T follicular helper cell (primary cell): ENCODE results near the gene NNMT.

Experiments
- DNase-seq: peaks from one replicate; pipeline ENCODE4 v3.0.0-alpha.2; 2020; ENCODE audit warnings: low read depth

NNMT gene

GRCh38 chr11:114284914-114285313 is 11.3 kb upstream of the NNMT start:
- no peak for DNase-seq

GRCh38 chr11:114285599-114285998 is 10.6 kb upstream of the NNMT start:
- no peak for DNase-seq

- DNase-seq = no peak
Measured at GRCh38 chr11:114286229-114286628, 10.0 kb upstream of the NNMT start.

DNA sequence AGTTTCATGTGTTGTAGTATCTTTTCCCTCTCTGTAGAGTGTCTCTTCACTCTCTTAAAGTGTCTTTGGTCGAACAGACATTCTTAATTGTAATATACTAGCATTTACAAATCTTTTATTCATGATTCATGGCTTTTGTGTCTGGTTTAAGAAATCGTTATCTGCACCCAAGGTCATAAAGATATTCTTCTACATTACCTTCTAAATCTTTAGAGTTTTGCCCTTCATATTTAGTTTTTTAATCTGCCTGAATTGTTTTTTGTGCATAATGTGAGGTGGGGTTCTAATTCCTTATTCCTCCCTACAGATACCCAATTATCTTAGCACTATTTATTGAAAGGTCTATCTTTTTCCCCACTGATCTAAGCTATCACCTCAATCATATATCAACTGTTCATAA is 9.0 kb upstream of the NNMT start:
- no peak for DNase-seq

DNA sequence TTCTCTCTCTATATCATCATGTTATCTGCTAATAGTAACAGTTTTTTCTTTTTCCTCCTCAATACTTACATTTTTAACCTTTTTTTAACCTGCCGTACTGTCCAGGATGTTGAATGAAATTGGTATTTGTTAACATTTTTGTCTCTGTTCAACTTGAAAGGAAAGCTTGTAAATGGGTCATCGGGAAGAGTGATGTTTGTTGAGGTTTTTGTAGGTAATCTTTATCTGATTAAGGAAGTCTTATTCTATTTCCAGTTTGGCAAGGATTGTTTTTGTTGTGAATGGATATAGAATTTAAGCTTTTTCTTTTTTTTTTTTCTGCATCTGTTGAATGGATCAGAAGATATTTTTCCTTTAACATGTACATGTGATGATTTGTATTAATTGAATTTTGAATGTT is 8.1 kb upstream of the NNMT start:
- no peak for DNase-seq

GRCh38 chr11:114289779-114290178 is 6.4 kb upstream of the NNMT start:
- DNase-seq = no peak

DNA sequence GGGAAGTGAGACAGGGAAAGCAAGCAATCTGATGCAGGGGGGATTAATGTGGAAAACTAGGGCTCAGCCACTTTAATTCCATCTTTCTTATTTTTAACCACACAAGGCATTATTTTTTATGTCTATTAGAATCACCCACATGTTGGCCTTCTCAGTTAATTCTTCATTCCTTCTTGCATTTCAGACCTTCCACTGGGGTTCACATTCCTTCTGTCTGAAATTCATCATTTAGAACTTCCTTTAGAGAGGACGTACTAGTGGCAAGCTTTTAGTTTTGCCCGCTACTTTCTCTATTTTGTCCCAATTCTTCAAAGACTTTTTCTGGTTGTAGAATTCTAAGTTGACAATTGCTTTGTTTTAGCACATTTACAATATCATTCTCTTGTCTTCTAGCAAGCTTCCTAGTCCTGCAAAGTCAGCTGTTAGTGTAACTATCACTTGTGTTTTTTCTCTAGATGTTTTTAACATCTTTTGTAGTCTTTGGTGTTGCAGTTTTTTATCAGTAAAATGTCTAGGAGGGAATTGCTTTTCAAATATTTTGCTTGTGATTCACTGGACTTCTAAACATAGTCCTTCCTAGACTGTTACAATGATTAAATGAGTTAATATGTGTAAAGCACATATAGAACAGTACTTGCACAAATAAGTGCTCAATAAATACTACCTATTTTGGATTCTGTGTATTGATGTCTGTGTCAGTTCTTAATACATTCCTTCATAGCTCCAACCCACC is 5.5 kb upstream of the NNMT start:
- no peak for DNase-seq

GRCh38 chr11:114291381-114291780 is 4.8 kb upstream of the NNMT start:
- no peak for DNase-seq

GRCh38 chr11:114291842-114292680 is 4.1 kb upstream of the NNMT start:
- no peak for DNase-seq

GRCh38 chr11:114293201-114293711 is 2.9 kb upstream of the NNMT start:
- DNase-seq = no peak

- no peak for DNase-seq
Measured at GRCh38 chr11:114296605-114297372, 590 bp downstream of the NNMT start.

DNA sequence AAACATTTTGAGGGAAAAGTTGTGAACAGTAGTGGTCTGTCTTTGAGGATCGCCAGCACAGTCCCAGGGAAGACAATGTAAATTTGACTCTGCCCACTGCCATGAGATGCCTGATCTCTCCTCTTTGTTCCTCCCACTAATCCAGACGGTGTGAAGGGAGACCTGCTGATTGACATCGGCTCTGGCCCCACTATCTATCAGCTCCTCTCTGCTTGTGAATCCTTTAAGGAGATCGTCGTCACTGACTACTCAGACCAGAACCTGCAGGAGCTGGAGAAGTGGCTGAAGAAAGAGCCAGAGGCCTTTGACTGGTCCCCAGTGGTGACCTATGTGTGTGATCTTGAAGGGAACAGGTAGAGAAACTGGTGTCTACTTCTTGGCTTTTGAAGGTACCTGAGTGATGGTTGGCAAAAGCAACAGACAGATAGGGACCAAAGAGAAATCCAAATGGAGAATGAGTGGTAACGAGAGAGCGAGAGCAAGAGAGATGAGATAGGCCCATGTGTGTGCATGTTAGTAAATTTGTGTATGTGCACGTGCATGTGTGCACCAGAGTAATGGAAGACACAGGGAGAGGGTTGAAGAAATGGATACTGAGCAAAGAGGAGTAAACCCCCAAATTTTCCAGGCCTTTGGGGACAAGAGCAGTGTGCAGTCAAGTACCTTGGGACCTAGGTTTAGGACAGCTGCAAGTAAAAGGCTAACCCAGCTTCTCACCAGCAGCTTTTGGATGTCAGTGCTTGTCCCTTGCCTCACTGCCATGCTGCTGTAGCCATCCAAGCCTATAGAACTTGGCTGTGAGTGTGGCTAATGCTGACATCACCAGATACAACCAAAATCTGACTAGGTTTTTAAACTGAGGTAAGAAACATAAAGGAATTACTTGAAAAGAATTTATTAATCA is 1.9 kb downstream of the NNMT start:
- DNase-seq = no peak

- DNase-seq = no peak
Measured at GRCh38 chr11:114298710-114299109, 2.5 kb downstream of the NNMT start.

GRCh38 chr11:114301088-114301487 is 4.9 kb downstream of the NNMT start:
- DNase-seq = no peak

DNA sequence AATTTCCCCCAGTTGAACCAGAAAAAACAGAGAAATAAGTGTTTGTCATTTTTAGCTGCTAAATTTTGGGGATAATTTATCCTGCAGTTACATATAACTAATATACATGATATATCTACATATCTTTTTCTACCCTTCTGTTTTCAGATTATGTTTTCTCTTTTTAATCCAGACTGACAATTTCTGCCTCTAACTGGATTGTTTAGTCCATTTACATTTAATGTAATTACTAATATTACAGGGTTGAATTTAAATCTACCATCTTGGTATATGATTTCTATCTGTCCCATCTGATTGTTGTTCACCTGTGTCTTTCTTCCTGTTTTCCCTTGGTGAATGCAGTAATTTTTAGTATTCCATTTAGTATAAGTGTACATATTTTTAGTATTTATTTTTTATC is 5.7 kb downstream of the NNMT start:
- DNase-seq = no peak

- DNase-seq = no peak
Measured at GRCh38 chr11:114302663-114303062, 6.5 kb downstream of the NNMT start.

DNA sequence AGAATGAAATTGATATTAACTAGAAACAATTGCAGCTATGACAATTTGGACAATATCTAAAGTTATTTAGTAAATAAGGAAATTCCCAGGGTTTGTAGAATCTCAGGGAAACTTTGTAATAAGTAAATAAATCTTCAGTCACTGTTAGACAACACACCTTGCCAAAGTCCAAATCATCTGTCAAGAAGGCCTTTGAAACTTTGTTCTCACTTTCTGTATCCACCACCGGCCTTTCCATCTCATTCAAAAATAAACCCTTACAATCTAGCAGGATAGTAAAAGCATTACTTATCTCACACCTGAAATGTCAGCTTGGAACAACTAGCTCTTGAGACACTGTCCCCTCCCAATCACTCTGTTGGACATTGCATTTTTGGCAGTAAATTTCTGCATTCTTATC is 7.9 kb downstream of the NNMT start:
- no peak for DNase-seq

DNA sequence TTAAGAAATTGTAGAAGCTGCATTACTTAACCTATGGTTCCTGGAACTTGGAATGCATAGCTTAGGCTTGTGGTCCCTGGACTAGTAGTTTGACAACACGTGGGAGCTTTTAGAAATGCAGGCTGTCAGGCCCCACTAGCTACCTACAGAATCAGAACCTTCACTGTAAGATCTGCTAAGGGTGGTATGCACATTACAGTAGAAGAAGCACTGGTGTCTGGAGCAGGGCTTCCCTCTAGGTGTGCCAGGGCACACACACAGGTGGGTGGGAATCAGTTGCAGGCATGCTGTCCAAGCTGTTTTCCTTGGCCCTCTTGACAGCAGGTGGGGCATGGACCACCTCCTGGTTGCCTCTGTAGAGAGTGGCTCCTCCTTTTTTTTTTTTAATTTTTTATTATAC is 8.8 kb downstream of the NNMT start:
- no peak for DNase-seq

GRCh38 chr11:114307524-114308203 is 11.5 kb downstream of the NNMT start:
- no peak for DNase-seq

- no peak for DNase-seq
Measured at GRCh38 chr11:114308689-114309089, 12.5 kb downstream of the NNMT start.

DNA sequence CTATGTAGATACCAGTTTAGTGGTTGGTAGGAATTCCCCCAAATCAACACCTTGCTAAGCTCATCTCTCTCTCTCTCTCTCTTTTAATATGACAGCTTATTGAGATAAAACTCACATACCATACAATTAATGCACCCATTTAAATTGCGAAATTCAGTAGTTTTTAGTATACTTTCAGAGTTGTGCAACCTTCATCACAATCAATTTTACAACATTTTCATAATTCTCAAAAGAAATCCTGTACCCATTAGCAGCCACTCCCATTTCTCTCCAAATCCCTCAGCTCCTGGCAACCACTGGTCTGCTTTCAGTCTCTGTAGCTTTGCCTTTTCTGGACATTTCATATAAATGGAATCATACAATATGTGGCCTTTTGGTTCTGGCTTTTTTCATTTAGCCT is 13.3 kb downstream of the NNMT start:
- no peak for DNase-seq
